Skeletal muscle satellite cell (primary cell): ENCODE measurements around the gene BMI1. TPM values are rescaled to one million over a fixed set of nuclear protein-coding genes. Genes with fewer than 3 reads are reported as not detected.

Source experiments
- H3K27me3 ChIP-seq: 2 replicates; pipeline ENCODE4 v1.7.0; 2013; ENCODE audit warnings: low read length; ENCODE audit not compliant: control insufficient read depth, insufficient read depth
- H3K36me3 ChIP-seq: 2 replicates; pipeline ENCODE4 v1.7.0; 2013; ENCODE audit warnings: mild to moderate bottlenecking, control low read depth, low read length; ENCODE audit not compliant: insufficient read depth
- H3K4me1 ChIP-seq: 2 replicates; pipeline ENCODE4 v1.7.0; 2013; ENCODE audit warnings: low read length; ENCODE audit not compliant: control insufficient read depth, insufficient read depth
- H3K4me2 ChIP-seq: 2 replicates; pipeline ENCODE4 v1.7.0; 2013; ENCODE audit warnings: mild to moderate bottlenecking, low read length
- H3K4me3 ChIP-seq: 2 replicates; pipeline ENCODE4 v1.7.0; 2013; ENCODE audit warnings: low read length
- H3K9ac ChIP-seq: 2 replicates; pipeline ENCODE4 v1.7.0; 2013; ENCODE audit warnings: mild to moderate bottlenecking, low read depth, low read length, moderate library complexity
- H3K9me3 ChIP-seq: replicated peaks from 2 replicates; pipeline ENCODE4 v1.7.0; 2013; ENCODE audit warnings: mild to moderate bottlenecking, control low read depth, low read length
- total RNA-seq: library from RNA; depleted of rRNA; stranded (reverse); fragments of >200 nt; gene quantifications from 2 replicates; pipeline ENCODE4 v1.2.3, GENCODE V29; 2012; rRNA removed

BMI1 gene
- total RNA-seq = 58.3 and 69.0 TPM in 2 replicates

DNA sequence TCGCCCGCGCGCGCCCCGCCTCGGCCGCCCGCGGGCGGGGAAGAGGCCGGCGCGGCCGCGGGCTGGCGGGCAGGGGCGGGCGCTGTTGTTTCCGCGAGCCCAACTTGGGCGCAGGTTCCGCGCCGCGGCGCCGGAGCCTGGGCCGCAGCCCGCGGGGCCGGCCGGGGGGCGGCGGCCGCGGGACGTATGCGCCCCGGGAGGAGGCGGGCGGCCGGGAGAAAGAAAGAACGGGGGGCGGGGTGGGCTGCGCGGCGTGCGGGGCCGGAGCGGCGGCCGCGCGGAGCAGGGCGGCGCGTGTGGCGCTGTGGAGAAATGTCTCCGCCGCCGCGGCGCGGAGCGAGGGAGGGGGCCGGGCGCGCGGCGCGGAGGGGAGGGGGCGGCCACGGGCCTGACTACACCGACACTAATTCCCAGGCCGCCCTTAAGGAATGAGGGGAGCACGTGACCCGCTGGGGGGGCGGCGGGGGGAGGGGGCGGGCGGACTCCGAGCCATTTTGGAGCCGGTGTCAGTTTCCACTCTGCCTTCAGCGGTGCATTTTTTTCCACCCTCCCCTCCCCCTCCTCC lies at the start of gene BMI1:
Gene BMI1, plus strand, starts transcription at position 509 of the 565 bp plus-strand sequence. CDS start 5,351 bp downstream, outside the sequence.
- Histone ChIP-seq H3K36me3 (no peaks in the 10 kb centered on the region), H3K9me3 (no peaks in the 10 kb centered on the region), H3K4me1 (peaks cover 29% of the 10 kb centered on the region), H3K4me3 (peak within 1 kb of the TSS; percentile 86), H3K27me3 (peaks cover 25% of the 10 kb centered on the region), H3K9ac (peak within 1 kb of the TSS; percentile 89), H3K4me2 (peak within 1 kb of the TSS; percentile 94)

DNA sequence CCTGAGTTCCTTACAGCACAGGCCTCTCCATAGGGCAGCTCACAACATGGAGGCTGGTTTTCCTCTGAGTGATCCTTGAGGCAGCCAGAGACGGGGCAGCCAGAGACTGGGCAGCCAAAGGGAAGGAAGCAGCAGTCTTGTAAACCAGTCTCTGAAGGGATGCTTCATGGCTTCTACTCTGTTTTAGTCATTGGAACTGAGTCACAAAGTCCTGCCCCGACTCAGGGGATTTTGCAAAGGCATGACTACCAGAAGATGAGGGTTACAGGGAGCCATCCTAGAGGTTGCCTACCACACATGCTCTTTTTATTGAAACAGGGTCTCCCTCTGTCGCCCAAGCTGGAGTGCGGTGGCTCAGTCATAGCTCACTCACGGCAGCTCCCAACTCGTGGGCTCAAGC lies 49.1 kb upstream of the BMI1 start:
- H3K9ac ChIP-seq = no peak overlapping the region
- no peaks in the 10 kb centered on the region for H3K27me3 ChIP-seq
- H3K4me2 ChIP-seq = no peak overlapping the region
- H3K9me3 ChIP-seq = no peaks in the 10 kb centered on the region
- no peak overlapping the region for H3K4me3 ChIP-seq
- no peaks in the 10 kb centered on the region for H3K36me3 ChIP-seq
- H3K4me1 ChIP-seq = no peaks in the 10 kb centered on the region

GRCh38 chr10:22278441-22278782 lies 42.5 kb upstream of the BMI1 start:
- Histone ChIP-seq H3K9ac (no peak overlapping the region), H3K9me3 (no peaks in the 10 kb centered on the region), H3K4me2 (no peak overlapping the region), H3K4me1 (no peaks in the 10 kb centered on the region), H3K4me3 (no peak overlapping the region), H3K36me3 (no peaks in the 10 kb centered on the region), H3K27me3 (peaks cover 18% of the 10 kb centered on the region)

DNA sequence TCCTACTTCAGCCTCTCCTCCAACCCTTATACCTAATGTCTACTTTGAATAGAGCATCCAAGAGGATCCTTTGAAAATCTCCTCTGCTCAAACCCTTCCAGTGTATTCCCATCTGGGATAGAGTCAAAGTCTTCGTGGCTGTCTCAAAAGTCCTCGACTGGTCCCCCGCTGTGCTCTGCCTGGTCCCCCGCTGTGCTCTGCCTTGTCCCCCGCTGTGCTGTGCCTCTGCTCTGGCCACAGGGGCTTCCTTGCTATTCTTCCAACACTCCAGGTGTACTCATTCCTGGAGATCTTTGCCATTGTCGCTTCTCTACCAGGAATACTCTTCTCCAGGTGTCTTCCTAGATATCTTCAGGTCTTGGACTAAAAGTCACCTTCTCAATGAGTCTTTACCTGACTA lies 40.8 kb upstream of the BMI1 start:
- H3K4me1 ChIP-seq = no peaks in the 10 kb centered on the region

GRCh38 chr10:22285130-22285529 lies 35.8 kb upstream of the BMI1 start:
- peaks cover 2% of the 10 kb centered on the region for H3K27me3 ChIP-seq
- H3K4me2 ChIP-seq = no peak overlapping the region
- no peaks in the 10 kb centered on the region for H3K36me3 ChIP-seq
- no peak overlapping the region for H3K4me3 ChIP-seq
- H3K9ac ChIP-seq = no peak overlapping the region
- H3K9me3 ChIP-seq = no peaks in the 10 kb centered on the region
- H3K4me1 ChIP-seq = no peaks in the 10 kb centered on the region

More for the DNA sequence above, 40.8 kb upstream of the BMI1 start:
- H3K9ac ChIP-seq = no peak overlapping the region
- H3K36me3 ChIP-seq = no peaks in the 10 kb centered on the region
- no peak overlapping the region for H3K4me3 ChIP-seq
- peaks cover 18% of the 10 kb centered on the region for H3K27me3 ChIP-seq
- H3K9me3 ChIP-seq = no peaks in the 10 kb centered on the region
- H3K4me2 ChIP-seq = no peak overlapping the region

GRCh38 chr10:22293747-22294404 lies 27.0 kb upstream of the BMI1 start:
- Histone ChIP-seq H3K9ac (no peak overlapping the region), H3K4me1 (no peaks in the 10 kb centered on the region), H3K4me2 (no peak overlapping the region), H3K36me3 (no peaks in the 10 kb centered on the region), H3K27me3 (peaks cover 7% of the 10 kb centered on the region), H3K9me3 (no peaks in the 10 kb centered on the region), H3K4me3 (no peak overlapping the region)

DNA sequence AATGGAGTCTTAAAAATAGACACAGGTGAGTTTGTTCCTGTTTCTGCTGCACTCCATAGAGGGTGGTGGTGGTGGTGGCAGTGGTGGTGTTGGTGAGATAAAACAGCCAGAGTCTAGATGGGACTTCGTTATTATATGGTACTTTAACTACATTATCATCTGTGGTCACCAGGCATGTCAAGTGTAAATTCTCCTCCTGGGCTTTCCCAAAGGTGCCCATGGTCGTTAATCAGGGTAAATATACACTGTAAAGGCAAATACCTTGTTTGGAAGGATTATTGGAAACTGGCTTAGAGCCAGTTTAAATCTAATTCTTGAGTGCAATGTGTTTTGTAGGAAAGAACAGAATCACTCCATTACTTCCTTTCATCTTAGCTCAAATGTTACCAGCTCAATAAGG lies 26.2 kb upstream of the BMI1 start:
- H3K9ac ChIP-seq = no peak overlapping the region
- peaks cover 7% of the 10 kb centered on the region for H3K27me3 ChIP-seq
- H3K4me2 ChIP-seq = no peak overlapping the region
- no peak overlapping the region for H3K4me3 ChIP-seq
- H3K4me1 ChIP-seq = no peaks in the 10 kb centered on the region
- no peaks in the 10 kb centered on the region for H3K9me3 ChIP-seq
- H3K36me3 ChIP-seq = no peaks in the 10 kb centered on the region

GRCh38 chr10:22301193-22301592 lies 19.7 kb upstream of the BMI1 start:
- H3K9me3 ChIP-seq = no peaks in the 10 kb centered on the region
- no peak overlapping the region for H3K4me2 ChIP-seq
- H3K27me3 ChIP-seq = peaks cover 4% of the 10 kb centered on the region
- no peak overlapping the region for H3K9ac ChIP-seq
- no peak overlapping the region for H3K4me3 ChIP-seq
- peaks cover 6% of the 10 kb centered on the region for H3K4me1 ChIP-seq
- H3K36me3 ChIP-seq = no peaks in the 10 kb centered on the region

DNA sequence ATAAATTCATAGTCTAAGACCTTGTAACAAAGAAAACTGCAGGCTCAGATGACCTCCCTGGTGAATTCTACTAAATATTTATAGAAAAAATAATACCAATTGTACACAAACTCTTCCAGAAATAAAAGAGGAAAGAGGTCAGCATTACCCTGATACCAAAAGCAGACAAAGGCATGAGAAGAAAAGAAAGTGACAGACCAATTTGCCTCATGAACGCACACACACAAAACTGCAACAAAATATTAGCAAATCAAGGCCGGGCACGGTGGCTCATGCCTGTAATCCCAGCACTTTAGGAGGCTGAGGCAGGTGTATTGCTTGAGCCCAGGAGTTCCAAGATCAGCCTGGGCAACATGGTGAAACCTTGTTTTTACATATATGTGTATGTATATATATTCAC lies 17.4 kb upstream of the BMI1 start:
- no peaks in the 10 kb centered on the region for H3K9me3 ChIP-seq
- H3K27me3 ChIP-seq = no peaks in the 10 kb centered on the region
- H3K4me1 ChIP-seq = peaks cover 13% of the 10 kb centered on the region
- no peak overlapping the region for H3K9ac ChIP-seq
- H3K4me2 ChIP-seq = no peak overlapping the region
- H3K4me3 ChIP-seq = no peak overlapping the region
- no peaks in the 10 kb centered on the region for H3K36me3 ChIP-seq

DNA sequence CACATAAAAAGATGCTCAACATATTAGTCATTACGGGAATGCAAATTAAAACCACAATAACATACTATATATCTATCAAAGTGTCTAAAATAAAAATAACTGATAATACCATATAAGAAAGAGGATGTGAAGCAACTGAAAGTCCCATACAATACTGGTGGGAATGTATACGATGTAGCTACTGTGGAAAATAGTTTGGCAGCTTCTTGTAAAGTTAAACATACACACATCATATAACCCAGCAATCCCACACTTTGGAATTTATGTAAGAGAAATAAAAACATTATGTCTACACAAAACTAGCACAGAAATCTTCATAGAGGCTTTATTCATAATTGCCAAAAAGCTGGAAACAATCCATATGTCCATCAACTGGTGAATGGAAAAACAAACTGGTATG lies 15.2 kb upstream of the BMI1 start:
- H3K9ac ChIP-seq = no peak overlapping the region
- no peak overlapping the region for H3K4me3 ChIP-seq
- H3K27me3 ChIP-seq = no peaks in the 10 kb centered on the region
- no peak overlapping the region for H3K4me2 ChIP-seq
- H3K4me1 ChIP-seq = peaks cover 20% of the 10 kb centered on the region
- H3K9me3 ChIP-seq = no peaks in the 10 kb centered on the region
- no peaks in the 10 kb centered on the region for H3K36me3 ChIP-seq

GRCh38 chr10:22308390-22308789 lies 12.5 kb upstream of the BMI1 start:
- H3K9me3 ChIP-seq = no peaks in the 10 kb centered on the region
- no peak overlapping the region for H3K4me2 ChIP-seq
- no peak overlapping the region for H3K4me3 ChIP-seq
- peak overlapping the region; percentile 56 for H3K9ac ChIP-seq
- no peaks in the 10 kb centered on the region for H3K27me3 ChIP-seq
- peaks cover 20% of the 10 kb centered on the region for H3K4me1 ChIP-seq
- H3K36me3 ChIP-seq = no peaks in the 10 kb centered on the region
